ENCODE data around the gene NPNT. TPM values are rescaled to one million over a fixed set of nuclear protein-coding genes. Genes with fewer than 3 reads are reported as not detected.

NPNT gene
- total RNA-seq, 1 experiment from 2014 or later: not detected

GRCh38 chr4:105912633-105913032, 17.4 kb downstream of the NPNT start:
- no peak for DNase-seq (ENCODE audit: low read depth)

GRCh38 chr4:105917171-105917685, 22.0 kb downstream of the NPNT start:
- no peak for DNase-seq (ENCODE audit: low read depth)

- no peak for DNase-seq (ENCODE audit: low read depth)
Observed at GRCh38 chr4:105921301-105921700, 26.0 kb downstream of the NPNT start.

GRCh38 chr4:105923497-105924238, 28.4 kb downstream of the NPNT start:
- peak; percentile 81 for DNase-seq (ENCODE audit: low read depth)

- no peak for DNase-seq (ENCODE audit: low read depth)
Observed at GRCh38 chr4:105924341-105924740, 29.1 kb downstream of the NPNT start.

- DNase-seq (ENCODE audit: low read depth): no peak
Observed at GRCh38 chr4:105930698-105931097, 35.4 kb downstream of the NPNT start.

GRCh38 chr4:105933083-105933482, 37.8 kb downstream of the NPNT start:
- DNase-seq (ENCODE audit: low read depth): no peak

- DNase-seq (ENCODE audit: low read depth): no peak
Observed at GRCh38 chr4:105934386-105934785, 39.1 kb downstream of the NPNT start.

- no peak for DNase-seq (ENCODE audit: low read depth)
Observed at GRCh38 chr4:105936901-105937300, 41.6 kb downstream of the NPNT start.

GRCh38 chr4:105937759-105938158, 42.5 kb downstream of the NPNT start:
- no peak for DNase-seq (ENCODE audit: low read depth)

- DNase-seq (ENCODE audit: low read depth): no peak
Observed at GRCh38 chr4:105943234-105943633, 48.0 kb downstream of the NPNT start.

GRCh38 chr4:105944540-105944939, 49.3 kb downstream of the NPNT start:
- peak; percentile 39 for DNase-seq (ENCODE audit: low read depth)

- peak; percentile 52 for DNase-seq (ENCODE audit: low read depth)
Observed at GRCh38 chr4:105946771-105947170, 51.5 kb downstream of the NPNT start.

GRCh38 chr4:105950701-105951100, 55.4 kb downstream of the NPNT start:
- DNase-seq (ENCODE audit: low read depth): no peak

- peak; percentile 54 for DNase-seq (ENCODE audit: low read depth)
Observed at GRCh38 chr4:105951198-105951597, 55.9 kb downstream of the NPNT start.

GRCh38 chr4:105952591-105952990, 57.3 kb downstream of the NPNT start:
- DNase-seq (ENCODE audit: low read depth): no peak

GRCh38 chr4:105956569-105956968, 61.3 kb downstream of the NPNT start:
- DNase-seq (ENCODE audit: low read depth): peak; percentile 27

- DNase-seq (ENCODE audit: low read depth): no peak
Observed at GRCh38 chr4:105957680-105958079, 62.4 kb downstream of the NPNT start.

GRCh38 chr4:105963461-105964400, 68.5 kb downstream of the NPNT start:
- DNase-seq (ENCODE audit: low read depth): peak; percentile 24

- DNase-seq (ENCODE audit: low read depth): no peak
Observed at GRCh38 chr4:105965183-105965800, 70.0 kb downstream of the NPNT start.

GRCh38 chr4:105966051-105966450, 70.8 kb downstream of the NPNT start:
- DNase-seq (ENCODE audit: low read depth): peak; percentile 61

Data from LHCN-M2 (cell line).